Mammary epithelial cell (primary cell): ENCODE data around the gene ADCY7.
"Not testable (repeated sequence)": the region's sequence is repeated elsewhere in the genome, so short reads cannot be mapped to it uniquely, and the experiment has no call there.

Experiments
- EZH2 ChIP-seq: IDR thresholded peaks from 2 replicates; pipeline ENCODE4 v1.6.1; 2012; ENCODE audit warnings: low read length, inconsistent platforms, borderline replicate concordance
- TF ChIP-seq, protein P1 (sequence below), 2 donors: IDR thresholded peaks in 1 of 2; conservative IDR thresholded peaks in 1 of 2; 2 replicates each; pipeline ENCODE4 v1.5.1; 2011 to 2012; ENCODE audit warnings: inconsistent platforms in 2 of 2, low read length in 2 of 2, mild to moderate bottlenecking in 2 of 2, control low read depth in 1 of 2, low read depth in 1 of 2; ENCODE audit not compliant: insufficient read depth in 1 of 2; ENCODE audit errors: extremely low read depth in 1 of 2

DNA sequence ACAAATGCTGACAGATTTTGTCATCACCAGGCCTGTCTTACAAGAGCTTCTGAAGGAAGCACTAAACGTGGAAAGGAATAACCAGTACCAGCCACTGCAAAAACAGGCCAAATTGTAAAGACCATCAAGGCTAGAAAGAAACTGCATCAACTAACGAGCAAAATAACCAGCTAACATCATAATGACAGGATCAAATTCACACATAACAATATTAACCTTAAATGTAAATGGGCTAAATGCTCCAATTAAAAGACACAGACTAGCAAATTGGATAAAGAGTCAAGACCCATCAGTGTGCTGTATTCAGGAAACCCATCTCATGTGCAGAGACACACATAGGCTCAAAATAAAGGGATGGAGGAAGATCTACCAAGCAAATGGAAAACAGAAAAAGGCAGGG lies 78.9 kb downstream of the ADCY7 start:
- TF ChIP-seq EZH2: not testable (repeated sequence)
- TF ChIP-seq, protein P1, sequence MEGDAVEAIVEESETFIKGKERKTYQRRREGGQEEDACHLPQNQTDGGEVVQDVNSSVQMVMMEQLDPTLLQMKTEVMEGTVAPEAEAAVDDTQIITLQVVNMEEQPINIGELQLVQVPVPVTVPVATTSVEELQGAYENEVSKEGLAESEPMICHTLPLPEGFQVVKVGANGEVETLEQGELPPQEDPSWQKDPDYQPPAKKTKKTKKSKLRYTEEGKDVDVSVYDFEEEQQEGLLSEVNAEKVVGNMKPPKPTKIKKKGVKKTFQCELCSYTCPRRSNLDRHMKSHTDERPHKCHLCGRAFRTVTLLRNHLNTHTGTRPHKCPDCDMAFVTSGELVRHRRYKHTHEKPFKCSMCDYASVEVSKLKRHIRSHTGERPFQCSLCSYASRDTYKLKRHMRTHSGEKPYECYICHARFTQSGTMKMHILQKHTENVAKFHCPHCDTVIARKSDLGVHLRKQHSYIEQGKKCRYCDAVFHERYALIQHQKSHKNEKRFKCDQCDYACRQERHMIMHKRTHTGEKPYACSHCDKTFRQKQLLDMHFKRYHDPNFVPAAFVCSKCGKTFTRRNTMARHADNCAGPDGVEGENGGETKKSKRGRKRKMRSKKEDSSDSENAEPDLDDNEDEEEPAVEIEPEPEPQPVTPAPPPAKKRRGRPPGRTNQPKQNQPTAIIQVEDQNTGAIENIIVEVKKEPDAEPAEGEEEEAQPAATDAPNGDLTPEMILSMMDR (conservative IDR thresholded peaks at IDR 0.05 in 1 of 2, IDR thresholded peaks at IDR 0.05 in 1 of 2; ENCODE audit: extremely low read depth in 1 of 2, insufficient read depth in 1 of 2, low read depth in 1 of 2, low read length in 2 of 2): not testable (repeated sequence)
